HG03280 (cell line): ENCODE data around the gene ARL1.
A peak's percentile ranks its signal among the peaks of the same experiment; 100 is the strongest.
"Not testable (repeated sequence)": the region's sequence is repeated elsewhere in the genome, so short reads cannot be mapped to it uniquely, and the experiment has no call there.

Experiments
- ATAC-seq: cut with Tn5 transposase; IDR thresholded peaks from one replicate; pipeline ENCODE4 v1.9.1; 2021; ENCODE audit warnings: mild to moderate bottlenecking, moderate library complexity; ENCODE audit not compliant: unreplicated experiment

ARL1 gene

GRCh38 chr12:101407436-101408345, at the start of gene ARL1:
TSS of gene ARL1 (minus strand) at chr12:101407772. CDS start at chr12:101407645, 127 bp downstream.
- peak; percentile 79 for ATAC-seq

- ATAC-seq = no peak
These were observed 48.1 kb upstream of the ARL1 start for GRCh38 chr12:101455685-101456084.

- ATAC-seq = no peak
These were observed 34.1 kb upstream of the ARL1 start for GRCh38 chr12:101441461-101442224.

GRCh38 chr12:101439236-101439635, 31.7 kb upstream of the ARL1 start:
- no peak for ATAC-seq

GRCh38 chr12:101436136-101436535, 28.6 kb upstream of the ARL1 start:
- ATAC-seq = no peak

- no peak for ATAC-seq
These were observed 22.9 kb upstream of the ARL1 start for GRCh38 chr12:101430456-101430855.

- ATAC-seq = no peak
These were observed 17.0 kb upstream of the ARL1 start for GRCh38 chr12:101424620-101425019.

- not testable (repeated sequence) for ATAC-seq
These were observed 14.5 kb upstream of the ARL1 start for GRCh38 chr12:101422066-101422465.

- ATAC-seq = no peak
These were observed 7.7 kb upstream of the ARL1 start for GRCh38 chr12:101415228-101415627.

- no peak for ATAC-seq
These were observed 7.1 kb upstream of the ARL1 start for GRCh38 chr12:101414533-101415119.

- not testable (repeated sequence) for ATAC-seq
These were observed 2.6 kb upstream of the ARL1 start for GRCh38 chr12:101410169-101410568.

- no peak for ATAC-seq
These were observed 530 bp downstream of the ARL1 start for GRCh38 chr12:101407049-101407435.

GRCh38 chr12:101391181-101391580, 16.4 kb downstream of the ARL1 start:
- not testable (repeated sequence) for ATAC-seq

GRCh38 chr12:101379149-101379548, 28.4 kb downstream of the ARL1 start:
- no peak for ATAC-seq

GRCh38 chr12:101375573-101375972, 32.0 kb downstream of the ARL1 start:
- ATAC-seq = no peak

- ATAC-seq = no peak
These were observed 35.1 kb downstream of the ARL1 start for GRCh38 chr12:101372431-101372830.

- ATAC-seq = no peak
These were observed 39.6 kb downstream of the ARL1 start for GRCh38 chr12:101368016-101368415.

GRCh38 chr12:101361455-101361854, 46.1 kb downstream of the ARL1 start:
- ATAC-seq = no peak

GRCh38 chr12:101356794-101357193, 50.8 kb downstream of the ARL1 start:
- no peak for ATAC-seq

GRCh38 chr12:101351682-101352081, 55.9 kb downstream of the ARL1 start:
- ATAC-seq = no peak

GRCh38 chr12:101343893-101344292, 63.7 kb downstream of the ARL1 start:
- no peak for ATAC-seq
